Measurements from ENCODE around the gene NGFR. TPM values are rescaled to one million over a fixed set of nuclear protein-coding genes. Genes with fewer than 3 reads are reported as not detected.

NGFR gene
- polyA plus RNA-seq, 1 of the 3 experiments (the other 2 are of a cell fraction): 0.76 TPM

DNA sequence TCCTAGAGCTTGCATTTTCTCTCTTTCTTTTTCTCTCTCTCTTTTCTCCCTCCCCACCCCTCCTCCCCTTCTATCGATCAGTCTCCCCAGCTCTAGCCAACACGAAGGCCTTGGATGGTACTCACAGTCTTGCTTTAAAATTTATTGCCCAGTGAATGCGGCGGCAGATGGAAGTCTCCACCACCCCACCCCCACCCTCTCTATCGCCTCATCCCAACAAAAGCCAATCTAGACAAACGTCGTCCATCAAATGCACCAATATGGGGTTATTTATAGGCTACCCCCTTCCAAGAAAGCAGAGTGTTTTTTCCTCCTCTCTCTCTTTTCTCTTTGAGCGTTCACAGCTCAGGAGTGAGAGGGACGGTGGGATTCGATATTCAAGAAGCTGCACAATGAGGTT, 10.5 kb upstream of the NGFR start:
- no peak overlapping the region for H3K27ac ChIP-seq (ENCODE audit: low read depth in 2 of 2, low read length in 1 of 2)
- H3K4me2 ChIP-seq: no peak overlapping the region
- H4K20me1 ChIP-seq (ENCODE audit: insufficient read depth): no peaks in the 10 kb centered on the region
- DNase-seq: no peak
- WGBS (ENCODE audit: low lambda C conversion rate): 80% methylated on average over 10 of the region's 10 CpGs
- POLR2A ChIA-PET: no interaction called here
- H2AFZ ChIP-seq (ENCODE audit: low read depth): no peak overlapping the region
- peaks cover 76% of the 10 kb centered on the region for H3K27me3 ChIP-seq (ENCODE audit: insufficient read depth)
- H3F3A ChIP-seq (replicated peaks; ENCODE audit: insufficient read depth): no peaks in the 10 kb centered on the region
- TF ChIP-seq TEAD4 (IDR thresholded peaks at IDR 0.05; ENCODE audit: borderline replicate concordance, insufficient read depth) (no peak), FOXJ3 (CRISPR knock-in tag; IDR thresholded peaks at IDR 0.05) (no peak), RFX5 (IDR thresholded peaks at IDR 0.05; ENCODE audit: low read length) (no peak), POLR2AphosphoS5 (IDR thresholded peaks at IDR 0.05; ENCODE audit: low read depth, low read length) (no peak), SMC3 (IDR thresholded peaks at IDR 0.05; ENCODE audit: low read depth, low read length) (no peak), SIN3A (IDR thresholded peaks at IDR 0.05; ENCODE audit: borderline replicate concordance, low read depth, low read length) (no peak), RCOR1 (IDR thresholded peaks at IDR 0.05; ENCODE audit: low read length) (no peak), MXI1 (IDR thresholded peaks at IDR 0.05; ENCODE audit: low read depth, low read length) (no peak), YY1 (IDR thresholded peaks at IDR 0.05; ENCODE audit: low read depth) (no peak), RXRA (IDR thresholded peaks at IDR 0.05; ENCODE audit: borderline replicate concordance, low read depth) (no peak), RAD21 (IDR thresholded peaks at IDR 0.05; ENCODE audit: low read length) (no peak), TCF12 (IDR thresholded peaks at IDR 0.05) (no peak), EP300 (IDR thresholded peaks at IDR 0.05; ENCODE audit: borderline replicate concordance in 1 of 2, low read depth in 1 of 2, low read length in 1 of 2) (no peak)
- TF ChIP-seq, protein P1, sequence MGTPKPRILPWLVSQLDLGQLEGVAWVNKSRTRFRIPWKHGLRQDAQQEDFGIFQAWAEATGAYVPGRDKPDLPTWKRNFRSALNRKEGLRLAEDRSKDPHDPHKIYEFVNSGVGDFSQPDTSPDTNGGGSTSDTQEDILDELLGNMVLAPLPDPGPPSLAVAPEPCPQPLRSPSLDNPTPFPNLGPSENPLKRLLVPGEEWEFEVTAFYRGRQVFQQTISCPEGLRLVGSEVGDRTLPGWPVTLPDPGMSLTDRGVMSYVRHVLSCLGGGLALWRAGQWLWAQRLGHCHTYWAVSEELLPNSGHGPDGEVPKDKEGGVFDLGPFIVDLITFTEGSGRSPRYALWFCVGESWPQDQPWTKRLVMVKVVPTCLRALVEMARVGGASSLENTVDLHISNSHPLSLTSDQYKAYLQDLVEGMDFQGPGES (IDR thresholded peaks at IDR 0.05; ENCODE audit: low read depth, low read length): no peak
- TF ChIP-seq, protein P2, sequence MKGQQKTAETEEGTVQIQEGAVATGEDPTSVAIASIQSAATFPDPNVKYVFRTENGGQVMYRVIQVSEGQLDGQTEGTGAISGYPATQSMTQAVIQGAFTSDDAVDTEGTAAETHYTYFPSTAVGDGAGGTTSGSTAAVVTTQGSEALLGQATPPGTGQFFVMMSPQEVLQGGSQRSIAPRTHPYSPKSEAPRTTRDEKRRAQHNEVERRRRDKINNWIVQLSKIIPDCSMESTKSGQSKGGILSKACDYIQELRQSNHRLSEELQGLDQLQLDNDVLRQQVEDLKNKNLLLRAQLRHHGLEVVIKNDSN (IDR thresholded peaks at IDR 0.05; ENCODE audit: borderline replicate concordance, low read depth): no peak
- TF ChIP-seq, protein P3, sequence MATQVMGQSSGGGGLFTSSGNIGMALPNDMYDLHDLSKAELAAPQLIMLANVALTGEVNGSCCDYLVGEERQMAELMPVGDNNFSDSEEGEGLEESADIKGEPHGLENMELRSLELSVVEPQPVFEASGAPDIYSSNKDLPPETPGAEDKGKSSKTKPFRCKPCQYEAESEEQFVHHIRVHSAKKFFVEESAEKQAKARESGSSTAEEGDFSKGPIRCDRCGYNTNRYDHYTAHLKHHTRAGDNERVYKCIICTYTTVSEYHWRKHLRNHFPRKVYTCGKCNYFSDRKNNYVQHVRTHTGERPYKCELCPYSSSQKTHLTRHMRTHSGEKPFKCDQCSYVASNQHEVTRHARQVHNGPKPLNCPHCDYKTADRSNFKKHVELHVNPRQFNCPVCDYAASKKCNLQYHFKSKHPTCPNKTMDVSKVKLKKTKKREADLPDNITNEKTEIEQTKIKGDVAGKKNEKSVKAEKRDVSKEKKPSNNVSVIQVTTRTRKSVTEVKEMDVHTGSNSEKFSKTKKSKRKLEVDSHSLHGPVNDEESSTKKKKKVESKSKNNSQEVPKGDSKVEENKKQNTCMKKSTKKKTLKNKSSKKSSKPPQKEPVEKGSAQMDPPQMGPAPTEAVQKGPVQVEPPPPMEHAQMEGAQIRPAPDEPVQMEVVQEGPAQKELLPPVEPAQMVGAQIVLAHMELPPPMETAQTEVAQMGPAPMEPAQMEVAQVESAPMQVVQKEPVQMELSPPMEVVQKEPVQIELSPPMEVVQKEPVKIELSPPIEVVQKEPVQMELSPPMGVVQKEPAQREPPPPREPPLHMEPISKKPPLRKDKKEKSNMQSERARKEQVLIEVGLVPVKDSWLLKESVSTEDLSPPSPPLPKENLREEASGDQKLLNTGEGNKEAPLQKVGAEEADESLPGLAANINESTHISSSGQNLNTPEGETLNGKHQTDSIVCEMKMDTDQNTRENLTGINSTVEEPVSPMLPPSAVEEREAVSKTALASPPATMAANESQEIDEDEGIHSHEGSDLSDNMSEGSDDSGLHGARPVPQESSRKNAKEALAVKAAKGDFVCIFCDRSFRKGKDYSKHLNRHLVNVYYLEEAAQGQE (IDR thresholded peaks at IDR 0.05; ENCODE audit: low read depth, low read length): no peak
- no peak overlapping the region for H3K9ac ChIP-seq
- CTCF ChIA-PET: interaction anchor here (1.2 to 28.6 kb wide), 8 partner anchors 10 to 513 kb away, joined by 4 to 453 read pairs (median 36); partner anchors contain the start of gene NGFR
- no peaks in the 10 kb centered on the region for H3K79me2 ChIP-seq (ENCODE audit: insufficient read depth)
- H3K4me3 ChIP-seq (ENCODE audit: low read depth in 2 of 2, low read length in 1 of 2): no peak overlapping the region
- H3K36me3 ChIP-seq (replicated peaks in 1 of 2; ENCODE audit: control insufficient read depth in 1 of 2, insufficient read depth in 2 of 2, low read length in 1 of 2): no peaks in the 10 kb centered on the region
- H3K4me1 ChIP-seq (ENCODE audit: control insufficient read depth in 1 of 2, insufficient read depth in 2 of 2, low read depth in 1 of 2, low read length in 1 of 2): peaks cover 0 to 34% of the 10 kb centered on the region in 2 experiments; a peak in 1 of 4 replicates
- H3K9me2 ChIP-seq: no peaks in the 10 kb centered on the region
- H3K9me3 ChIP-seq: no peaks in the 10 kb centered on the region
